HepG2 (cell line): Measurements from ENCODE around the gene SHISA6.

Experiments
- CBX2 ChIP-seq, 2 experiments: fragments of 200-600 bp in 1 of 2; sonication (generic); formaldehyde crosslinking in 1 of 2; IDR thresholded peaks; 2 replicates each; pipeline versions ENCODE4 v1.7.0 to v1.8.1; 2018 to 2022; ENCODE audit warnings: low read depth in 2 of 2, low read length in 1 of 2, mild to moderate bottlenecking in 1 of 2, missing genetic modification reagents in 1 of 2
- CEBPB ChIP-seq: IDR thresholded peaks from 2 replicates; pipeline ENCODE4 v1.6.1; 2011; ENCODE audit warnings: low read depth, low read length, improper control_type of control experiment, borderline replicate concordance
- HDAC6 ChIP-seq: fragments of 200-600 bp; sonication (generic); IDR thresholded peaks from 2 replicates; pipeline ENCODE4 v1.7.0; 2017; ENCODE audit warnings: mild to moderate bottlenecking, antibody characterized with exemption, low read length, low read depth
- PAX8 ChIP-seq: sonication (generic); formaldehyde crosslinking; IDR thresholded peaks from 2 replicates; pipeline ENCODE4 v1.8.0; 2022; ENCODE audit warnings: mild to moderate bottlenecking, missing genetic modification reagents, borderline replicate concordance
- POLR2A ChIP-seq, 2 experiments: IDR thresholded peaks; 2 replicates each; pipeline ENCODE4 v1.6.1; 2011; ENCODE audit warnings: low read depth in 2 of 2, low read length in 2 of 2, mild to moderate bottlenecking in 1 of 2, moderate library complexity in 1 of 2; ENCODE audit not compliant: insufficient read depth in 1 of 2
- REST ChIP-seq, 2 experiments: IDR thresholded peaks; 2 replicates each; pipeline ENCODE4 v1.6.1; 2011 to 2012; ENCODE audit warnings: low read length in 2 of 2, borderline replicate concordance in 1 of 2, low read depth in 1 of 2, mild to moderate bottlenecking in 1 of 2, moderate library complexity in 1 of 2
- ZFP91 ChIP-seq: sonication (generic); formaldehyde crosslinking; IDR thresholded peaks from 2 replicates; pipeline ENCODE4 v1.9.0; 2022; ENCODE audit warnings: missing genetic modification reagents, mild to moderate bottlenecking, borderline replicate concordance
- ZSCAN20 ChIP-seq: sonication (generic); formaldehyde crosslinking; IDR thresholded peaks from 2 replicates; pipeline ENCODE4 v1.4.0; 2020; ENCODE audit warnings: missing genetic modification reagents, mild to moderate bottlenecking, borderline replicate concordance
- TF ChIP-seq, protein P1 (sequence below): sonication (generic); formaldehyde crosslinking; IDR thresholded peaks from 2 replicates; pipeline ENCODE4 v1.8.0; 2022; ENCODE audit warnings: mild to moderate bottlenecking, missing genetic modification reagents, borderline replicate concordance

DNA sequence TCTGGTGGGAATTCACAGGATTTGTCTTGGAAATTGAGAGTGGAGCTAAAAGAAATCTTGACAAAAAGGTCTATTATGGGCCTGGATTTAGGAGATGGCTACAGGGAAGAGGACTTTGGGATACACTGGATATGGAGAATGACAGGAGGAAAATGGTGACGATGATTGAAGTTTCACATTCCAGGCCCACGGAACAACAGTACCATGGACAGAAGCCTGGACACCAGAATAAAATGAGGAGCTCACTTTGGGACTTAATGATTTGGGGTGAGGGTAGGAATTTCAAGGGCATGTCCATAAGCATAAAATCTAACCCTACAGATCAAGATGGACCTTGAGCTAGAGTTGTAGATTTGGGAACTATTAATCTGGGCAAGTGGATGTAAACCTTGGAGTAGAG lies 309.4 kb downstream of the SHISA6 start:
- peak in 1 of 2 experiments; percentile 76 for TF ChIP-seq REST (IDR thresholded peaks at IDR 0.05; ENCODE audit: borderline replicate concordance in 1 of 2, low read depth in 1 of 2, low read length in 2 of 2)
- no peak for TF ChIP-seq CBX2 (IDR thresholded peaks at IDR 0.05; ENCODE audit: low read depth, low read length)
- TF ChIP-seq CBX2 (CRISPR knock-in tag; IDR thresholded peaks at IDR 0.05; ENCODE audit: low read depth) = no peak
- no peak for TF ChIP-seq POLR2A (IDR thresholded peaks at IDR 0.05; ENCODE audit: insufficient read depth in 1 of 2, low read depth in 2 of 2, low read length in 2 of 2)
- TF ChIP-seq ZFP91 (CRISPR knock-in tag) = no peak
- no peak for TF ChIP-seq HDAC6
- TF ChIP-seq CEBPB = no peak
- no peak for TF ChIP-seq PAX8 (CRISPR knock-in tag)
- TF ChIP-seq, protein P1, sequence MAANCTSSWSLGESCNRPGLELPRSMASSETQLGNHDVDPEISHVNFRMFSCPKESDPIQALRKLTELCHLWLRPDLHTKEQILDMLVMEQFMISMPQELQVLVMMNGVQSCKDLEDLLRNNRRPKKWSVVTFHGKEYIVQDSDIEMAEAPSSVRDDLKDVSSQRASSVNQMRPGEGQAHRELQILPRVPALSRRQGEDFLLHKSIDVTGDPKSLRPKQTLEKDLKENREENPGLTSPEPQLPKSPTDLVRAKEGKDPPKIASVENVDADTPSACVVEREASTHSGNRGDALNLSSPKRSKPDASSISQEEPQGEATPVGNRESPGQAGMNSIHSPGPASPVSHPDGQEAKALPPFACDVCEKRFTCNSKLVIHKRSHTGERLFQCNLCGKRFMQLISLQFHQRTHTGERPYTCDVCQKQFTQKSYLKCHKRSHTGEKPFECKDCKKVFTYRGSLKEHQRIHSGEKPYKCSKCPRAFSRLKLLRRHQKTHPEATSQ (CRISPR knock-in tag) = no peak
- no peak for TF ChIP-seq ZSCAN20 (CRISPR knock-in tag)
